ENCODE measurements around the gene OCIAD1.

OCIAD1 gene

GRCh38 chr4:48908687-48909086 is 77.8 kb downstream of the OCIAD1 start:
- H3K4me3 ChIP-seq (ENCODE audit: control insufficient read depth, low read depth, low read length), result no peak overlapping the region
- DNase-seq (ENCODE audit: low read depth), result no peak
- TF ChIP-seq CTCF (conservative IDR thresholded peaks at IDR 0.05; ENCODE audit: control insufficient read depth, insufficient read depth, low read depth, low read length), result no peak

GRCh38 chr4:48909697-48910096 is 78.8 kb downstream of the OCIAD1 start:
- H3K4me3 ChIP-seq (ENCODE audit: control insufficient read depth, low read depth, low read length), result no peak overlapping the region
- no peak for TF ChIP-seq CTCF (conservative IDR thresholded peaks at IDR 0.05; ENCODE audit: control insufficient read depth, insufficient read depth, low read depth, low read length)
- peak; percentile 99 for DNase-seq (ENCODE audit: low read depth)

GRCh38 chr4:48910511-48910910 is 79.6 kb downstream of the OCIAD1 start:
- no peak overlapping the region for H3K4me3 ChIP-seq (ENCODE audit: control insufficient read depth, low read depth, low read length)
- DNase-seq (ENCODE audit: low read depth), result no peak
- no peak for TF ChIP-seq CTCF (conservative IDR thresholded peaks at IDR 0.05; ENCODE audit: control insufficient read depth, insufficient read depth, low read depth, low read length)
